Ammon's horn (tissue), 1 donor: Measurements from ENCODE around the gene RNF224.

ENCODE experiments used
- DNase-seq: peaks from one replicate; pipeline ENCODE4 v3.0.0-alpha.2; 2016; ENCODE audit warnings: low spot score

RNF224 gene

DNA sequence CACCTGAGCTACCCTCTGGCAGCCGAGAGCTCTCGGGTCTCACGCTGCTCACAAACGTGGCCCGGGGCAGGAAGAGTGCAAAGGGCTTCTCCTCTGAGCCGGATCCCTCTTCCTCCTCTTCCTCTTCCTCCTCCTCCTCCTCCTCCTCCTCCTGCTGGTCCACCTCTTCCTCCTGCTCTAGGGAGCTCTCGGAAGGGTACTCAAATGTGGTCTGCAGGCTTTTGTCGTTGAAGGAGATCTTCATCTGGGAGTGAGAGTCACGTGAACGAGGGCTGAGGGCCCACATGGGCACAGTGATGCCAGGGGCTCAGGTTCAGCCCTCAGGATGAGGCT is 34.9 kb upstream of the RNF224 start:
- DNase-seq, result no peak

DNA sequence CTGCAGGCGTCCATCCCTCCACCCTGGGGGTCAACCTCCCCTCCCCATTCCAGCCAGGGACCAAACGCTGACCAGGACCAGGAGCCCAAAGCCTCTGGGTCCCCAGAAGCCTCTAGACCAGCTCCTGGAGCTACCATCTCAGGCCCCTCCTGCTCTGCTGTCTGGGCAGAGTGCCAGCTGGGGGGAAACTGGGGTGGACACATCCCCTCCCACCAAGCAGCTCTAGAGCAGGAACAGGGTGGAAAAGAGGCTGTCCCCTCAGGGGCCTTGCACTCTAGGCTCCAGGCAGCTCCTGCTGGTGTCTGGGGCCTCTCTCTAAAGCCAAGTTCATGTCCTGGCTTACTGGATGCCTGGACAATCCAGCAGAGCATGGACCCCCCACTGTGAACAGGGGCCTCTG is 34.4 kb upstream of the RNF224 start:
- no peak for DNase-seq

DNA sequence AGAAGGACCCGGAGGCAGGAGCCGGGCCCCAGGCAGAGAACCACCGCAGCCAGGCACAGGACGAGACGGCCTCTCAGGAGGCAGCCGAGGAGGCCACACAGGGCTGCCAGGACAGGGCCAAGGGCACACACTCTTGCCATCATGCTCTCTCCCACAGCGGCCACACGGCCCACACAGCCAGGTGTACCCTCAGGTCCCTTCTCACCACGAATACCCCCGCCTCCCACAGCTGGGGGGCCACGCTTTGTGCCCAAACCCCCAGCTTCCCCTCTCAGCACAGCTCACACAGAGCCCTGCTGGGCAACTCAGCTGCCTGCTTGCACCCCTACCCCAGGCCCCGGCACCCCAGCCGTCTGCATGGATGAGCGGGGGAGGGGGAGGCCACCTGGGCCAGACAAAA is 33.5 kb upstream of the RNF224 start:
- DNase-seq, result no peak

- peak; percentile 93 for DNase-seq
Observed at GRCh38 chr9:137194388-137194787, 32.9 kb upstream of the RNF224 start.

DNA sequence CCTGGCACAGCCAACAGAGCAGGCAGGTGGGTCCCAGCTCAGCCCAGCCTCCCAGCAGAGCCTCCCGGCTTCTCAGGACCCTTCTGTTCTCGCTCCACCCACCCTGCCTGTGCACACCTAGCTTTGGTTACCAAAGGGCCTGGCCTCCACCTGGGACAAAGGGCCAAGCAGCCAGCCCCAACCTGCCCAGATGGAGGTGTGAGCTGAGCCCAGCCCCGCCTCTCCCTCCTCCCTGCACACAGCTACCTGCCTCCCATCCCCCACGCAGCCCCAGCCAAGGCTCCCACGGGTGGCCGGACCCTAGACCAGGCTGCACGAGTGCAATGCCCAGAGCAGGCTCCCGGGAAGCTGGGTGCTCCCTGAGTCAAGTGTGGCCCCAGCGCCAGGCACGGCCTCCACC is 32.4 kb upstream of the RNF224 start:
- no peak for DNase-seq

DNA sequence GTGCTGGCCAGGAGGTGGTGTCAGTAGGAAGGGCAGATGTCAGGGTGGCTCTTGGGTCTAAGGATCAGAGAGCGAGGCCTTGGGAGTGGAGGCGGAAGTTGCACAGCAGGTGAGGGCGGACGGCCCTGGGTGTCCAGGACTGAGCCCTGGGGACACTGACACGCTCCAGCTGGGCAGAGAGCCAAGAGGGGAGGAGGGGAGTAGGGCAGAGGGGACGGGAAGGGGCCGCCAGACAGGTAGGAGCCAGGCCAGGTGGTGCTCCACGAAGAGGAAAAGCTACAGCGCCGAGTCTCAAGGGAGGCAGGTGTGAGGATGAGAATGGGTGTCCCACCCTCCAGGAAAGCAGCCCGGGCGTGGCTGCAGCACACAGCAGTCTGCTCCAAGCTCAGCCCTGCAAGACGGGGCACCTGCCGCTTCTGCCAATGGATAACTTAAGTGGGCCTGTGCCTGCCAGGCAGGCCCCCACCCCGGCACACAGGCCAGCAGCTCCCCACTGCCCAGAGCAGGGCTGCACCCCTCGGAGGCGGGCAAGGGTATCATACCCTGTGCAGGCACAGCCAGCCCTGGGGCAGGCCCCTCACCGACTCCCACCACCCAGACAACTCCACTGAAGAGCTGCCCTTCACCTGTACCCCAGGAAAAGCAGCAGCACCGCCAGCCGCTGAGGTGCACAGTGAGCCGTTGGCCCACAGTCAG is 31.6 kb upstream of the RNF224 start:
- no peak for DNase-seq

- DNase-seq, result no peak
Observed at GRCh38 chr9:137198051-137198901, 29.0 kb upstream of the RNF224 start.

- no peak for DNase-seq
Observed at GRCh38 chr9:137198902-137199283, 28.4 kb upstream of the RNF224 start.

DNA sequence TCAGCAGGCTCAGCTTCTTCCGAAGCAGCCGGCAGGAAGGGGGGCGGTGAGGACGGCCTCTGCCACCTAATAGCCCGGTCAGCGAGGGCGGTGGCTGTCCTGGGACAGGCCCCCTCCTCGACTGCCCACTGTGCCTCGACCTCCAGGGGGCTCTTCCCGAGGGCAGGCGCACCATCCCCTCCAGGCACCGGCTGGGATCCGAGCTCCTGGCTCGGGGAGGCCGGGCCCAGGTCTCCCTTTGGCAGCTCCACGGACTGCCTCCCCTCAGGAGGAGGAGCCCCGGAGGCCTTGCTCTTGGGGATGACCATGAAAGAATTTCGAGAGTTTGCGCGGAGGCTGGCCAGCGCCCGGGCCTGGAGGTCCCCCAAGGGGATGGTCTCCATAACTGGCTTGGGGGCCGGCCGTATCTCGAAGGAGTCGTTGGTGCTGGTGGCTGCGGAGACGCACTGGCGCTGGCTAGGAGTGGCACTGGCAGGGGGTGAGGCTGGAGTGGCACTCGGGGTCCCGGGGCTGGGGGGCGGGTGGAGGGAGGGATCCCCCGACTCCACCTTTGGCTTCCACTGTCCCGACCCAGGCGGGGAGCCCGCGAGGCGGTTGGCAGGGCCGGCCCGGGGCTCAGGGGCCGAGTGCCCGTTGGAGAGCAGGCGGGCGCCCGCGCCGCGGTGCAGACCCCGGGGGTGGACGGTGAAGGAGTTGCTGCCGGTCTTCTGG is 27.7 kb upstream of the RNF224 start:
- DNase-seq, result no peak

DNA sequence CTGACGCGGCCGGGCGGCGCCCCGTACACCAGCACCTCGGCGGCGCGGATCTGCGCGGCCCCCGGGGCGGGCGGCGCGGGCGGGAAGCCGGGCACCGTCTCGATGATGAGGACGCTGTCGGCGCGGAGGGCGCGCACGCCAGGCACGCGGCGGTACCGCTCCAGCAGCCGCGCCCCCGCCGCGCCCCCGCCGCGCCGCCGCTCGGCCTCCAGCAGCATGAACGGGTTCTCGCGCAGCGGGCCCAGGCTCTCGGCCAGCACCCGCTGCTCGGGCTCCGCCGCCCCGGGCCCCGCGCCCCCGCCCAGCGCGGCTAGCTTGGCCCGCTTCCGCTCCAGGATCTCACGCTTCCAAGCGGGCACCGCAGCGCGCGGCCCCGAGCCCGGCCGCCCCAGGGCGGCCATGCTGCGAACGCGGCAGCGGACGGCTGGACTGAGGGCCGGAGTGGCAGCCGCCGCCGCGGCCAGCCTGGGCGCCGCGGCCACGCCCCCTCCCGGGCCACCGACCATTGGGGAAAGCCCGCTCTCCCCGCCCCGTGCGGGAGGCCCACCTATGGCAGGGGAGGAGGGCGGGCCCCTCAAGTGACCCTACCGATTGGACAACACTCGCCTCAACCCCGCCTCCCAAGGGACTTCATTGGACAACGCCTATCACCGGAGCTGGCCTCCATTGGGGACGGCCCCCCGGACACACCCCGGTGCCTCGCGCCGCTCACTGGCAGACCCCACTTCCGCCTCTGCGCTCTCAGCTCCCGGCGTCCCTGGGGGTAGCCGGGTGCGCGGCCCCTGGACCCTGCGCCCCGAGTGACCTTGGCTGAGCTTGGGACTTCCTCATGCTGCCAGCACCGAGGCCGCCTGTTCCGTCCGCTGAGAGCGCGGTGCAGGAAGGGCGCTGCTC is 26.7 kb upstream of the RNF224 start, which contains the start of gene TPRN:
TSS of gene TPRN (minus strand) at position 431 of the 894 bp plus-strand sequence. CDS start at position 401, 30 bp downstream.
- DNase-seq, result peak; percentile 99

DNA sequence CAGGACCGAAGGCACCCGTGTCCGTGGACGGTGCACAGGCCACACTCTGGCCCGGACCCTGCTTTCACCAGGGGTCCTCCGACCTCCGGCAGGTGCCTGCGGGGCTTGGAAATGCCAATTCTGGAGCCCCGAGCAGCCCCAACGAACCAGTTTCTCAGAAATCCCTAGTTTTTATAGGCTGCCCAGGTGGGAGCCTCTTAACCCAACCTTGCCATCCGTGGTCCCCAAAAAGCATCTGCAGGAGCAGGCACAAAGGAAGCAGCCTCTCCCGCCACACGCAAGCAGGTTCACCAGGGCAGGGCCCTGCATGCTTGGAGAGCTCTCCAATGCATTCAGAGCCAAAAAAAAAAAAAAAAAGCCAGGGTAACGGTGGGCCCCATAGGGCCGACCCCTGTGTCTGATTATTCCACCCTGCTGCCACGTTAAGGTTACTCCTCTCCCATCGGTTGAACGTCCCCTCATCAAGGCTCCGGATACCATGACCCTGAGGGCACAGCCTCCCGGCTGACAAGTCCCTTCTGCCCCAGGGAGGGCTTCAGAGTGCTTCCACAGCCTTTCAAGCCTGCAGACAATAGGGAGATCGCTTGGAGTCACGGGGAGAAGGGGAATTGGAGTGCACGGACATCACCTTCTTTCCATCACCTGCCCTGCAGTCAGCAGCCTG is 26.0 kb upstream of the RNF224 start:
- DNase-seq, result no peak

GRCh38 chr9:137202966-137203365 is 24.3 kb upstream of the RNF224 start:
- no peak for DNase-seq

GRCh38 chr9:137204731-137205125 is 22.6 kb upstream of the RNF224 start:
- no peak for DNase-seq

GRCh38 chr9:137205126-137206069 is 21.9 kb upstream of the RNF224 start, which contains the start of the genes NDOR1 and TMEM203:
Gene NDOR1 (plus strand): TSS chr9:137205700. CDS start chr9:137205778, 78 bp downstream.
Gene TMEM203 (minus strand): TSS chr9:137205648. CDS start chr9:137205414, 234 bp downstream.
- DNase-seq, result peak; percentile 94

- no peak for DNase-seq
Observed at GRCh38 chr9:137206602-137207001, 20.7 kb upstream of the RNF224 start.

- DNase-seq, result no peak
Observed at GRCh38 chr9:137211532-137211931, 15.8 kb upstream of the RNF224 start.

DNA sequence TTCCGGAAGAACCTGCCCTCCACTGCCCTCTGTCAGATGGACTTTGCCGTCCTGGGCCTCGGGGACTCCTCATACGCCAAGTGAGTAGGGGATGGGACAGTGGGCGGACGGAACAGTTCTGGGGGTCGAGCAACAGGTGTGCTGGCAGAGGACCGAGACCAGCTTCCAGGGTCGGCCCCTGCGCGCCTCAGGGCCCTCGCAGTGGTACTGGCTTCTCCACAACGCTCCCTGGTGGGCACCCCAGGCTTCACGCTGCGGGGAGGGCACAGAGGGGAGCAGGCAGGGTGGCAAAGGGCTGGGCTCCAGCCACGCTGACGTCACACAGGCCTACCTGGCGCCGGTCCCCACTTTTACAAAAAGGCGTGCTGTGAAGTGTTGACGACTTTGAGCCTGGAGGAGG is 14.8 kb upstream of the RNF224 start:
- DNase-seq, result no peak

GRCh38 chr9:137213160-137214060 is 13.9 kb upstream of the RNF224 start:
- no peak for DNase-seq

GRCh38 chr9:137214620-137215019 is 12.7 kb upstream of the RNF224 start:
- no peak for DNase-seq
